KOPT-K1 (cell line): ENCODE results near the gene GSG1L.

Experiments
- H3K27ac ChIP-seq: fragments of 200-600 bp; sonication (generic); 2 replicates; pipeline ENCODE4 v1.5.1; 2016; ENCODE audit warnings: antibody characterized with exemption, mild to moderate bottlenecking, low read depth, low read length; ENCODE audit not compliant: poor library complexity, severe bottlenecking
- H3K36me3 ChIP-seq: fragments of 200-600 bp; sonication (generic); 2 replicates; pipeline ENCODE4 v1.5.1; 2017; ENCODE audit warnings: antibody characterized with exemption, mild to moderate bottlenecking, low read length, moderate library complexity; ENCODE audit not compliant: insufficient read depth
- H3K9me3 ChIP-seq: fragments of 200-600 bp; sonication (generic); 2 replicates; pipeline ENCODE4 v1.5.1; 2017; ENCODE audit warnings: antibody characterized with exemption, low read length, mild to moderate bottlenecking; ENCODE audit not compliant: insufficient read depth, poor library complexity, severe bottlenecking

The GSG1L gene

DNA sequence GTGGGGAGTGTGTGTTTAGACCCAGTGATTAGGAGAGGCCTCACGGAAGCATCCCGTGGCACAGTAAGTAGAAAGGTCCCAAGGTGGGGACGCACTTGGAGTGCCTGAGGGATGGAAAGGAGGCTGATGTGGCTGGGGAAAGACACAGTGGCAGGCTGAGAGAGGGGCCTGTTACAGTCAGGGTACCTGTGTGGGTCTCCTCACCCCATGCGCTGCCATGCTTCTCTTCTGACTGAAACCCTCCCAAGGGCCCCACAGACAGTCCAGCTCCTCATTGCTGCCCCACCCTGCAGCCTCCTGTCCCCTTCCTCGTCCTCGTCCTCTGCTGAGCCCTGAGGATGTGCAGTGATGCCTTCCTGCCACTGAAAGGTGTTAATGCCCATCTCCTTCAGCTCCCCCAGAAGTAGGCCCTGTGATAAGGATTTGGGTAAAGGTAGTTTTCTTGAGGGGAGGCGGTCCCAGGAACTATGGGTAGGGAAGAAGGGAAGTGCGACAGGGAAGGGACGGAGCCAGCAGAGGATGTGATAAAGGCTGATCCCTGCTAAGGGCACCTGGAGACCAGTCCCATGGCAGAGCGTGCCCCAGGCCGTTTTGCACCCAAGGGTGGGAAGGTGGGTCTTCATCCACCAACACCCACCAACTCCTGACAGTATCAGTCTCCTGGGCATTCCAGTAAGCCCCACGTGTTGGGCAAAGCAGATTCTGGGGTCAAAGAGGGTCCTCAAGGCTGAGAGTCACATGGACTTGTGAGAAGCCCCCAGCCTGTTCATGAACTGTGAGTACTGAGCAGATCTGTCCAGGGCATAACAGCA lies 237.2 kb downstream of the GSG1L start:
- Histone ChIP-seq H3K36me3 (no peaks in the 10 kb centered on the region), H3K9me3 (peaks cover 22% of the 10 kb centered on the region), H3K27ac (no peak overlapping the region)

DNA sequence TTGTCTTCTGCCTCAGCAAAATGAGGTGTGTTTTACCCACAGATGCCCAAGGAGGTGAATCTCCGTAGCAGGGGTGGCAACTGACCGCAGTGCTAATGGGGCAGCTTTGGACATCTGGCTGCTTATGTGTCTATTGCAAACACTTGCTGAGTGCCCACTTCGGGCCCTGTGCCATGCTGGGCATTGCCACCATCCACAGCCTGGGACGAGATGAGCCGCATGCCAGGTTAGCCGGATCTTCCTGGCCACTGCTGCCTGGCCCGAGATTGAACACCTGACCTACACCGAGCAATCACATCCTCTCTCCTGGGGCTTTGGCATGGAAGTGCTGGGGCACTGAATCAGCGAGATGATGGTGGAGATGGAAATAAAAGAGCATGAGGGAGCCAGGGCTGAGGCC lies 238.7 kb downstream of the GSG1L start:
- Histone ChIP-seq H3K27ac (no peak overlapping the region), H3K36me3 (no peaks in the 10 kb centered on the region), H3K9me3 (peaks cover 9% of the 10 kb centered on the region)

DNA sequence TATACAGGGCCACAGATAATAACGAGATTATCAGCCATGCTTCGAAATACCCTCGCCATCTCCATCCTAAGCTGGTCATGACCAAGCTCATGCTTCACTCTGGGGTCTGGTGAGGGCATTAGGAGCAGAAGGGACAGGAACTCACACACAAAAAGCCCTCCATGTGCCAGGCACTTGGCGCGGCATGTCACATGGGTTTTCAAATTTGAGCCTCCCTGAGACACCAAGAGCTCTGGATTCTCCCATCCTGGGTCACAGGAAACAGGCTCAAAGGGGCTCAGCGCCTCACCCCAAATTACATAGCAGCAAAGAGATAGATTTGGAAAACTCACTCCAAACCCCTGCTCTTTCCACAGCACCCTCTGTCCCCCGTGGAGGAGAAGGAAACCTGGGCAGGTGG lies 239.5 kb downstream of the GSG1L start:
- H3K27ac ChIP-seq = no peak overlapping the region
- peaks cover 4% of the 10 kb centered on the region for H3K9me3 ChIP-seq
- no peaks in the 10 kb centered on the region for H3K36me3 ChIP-seq

DNA sequence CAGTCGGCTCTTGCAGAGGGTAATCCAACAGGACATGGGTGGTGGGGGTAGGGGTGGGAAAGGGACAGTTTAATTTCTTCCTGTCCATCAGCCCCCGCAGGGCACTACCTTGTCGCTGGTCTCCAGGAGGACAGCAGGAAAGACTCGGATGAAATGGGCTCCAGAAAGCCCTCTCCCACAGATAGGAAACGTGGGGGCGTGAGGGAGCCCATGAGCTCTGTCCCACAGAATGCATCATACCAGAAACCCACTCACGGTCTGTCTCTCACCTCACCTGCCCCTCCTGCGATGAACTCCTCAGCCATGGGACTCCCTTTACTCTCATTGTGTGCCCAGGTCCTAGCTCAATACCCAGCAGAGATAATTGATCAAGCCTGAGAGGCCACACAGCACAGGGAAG lies 240.1 kb downstream of the GSG1L start:
- no peak overlapping the region for H3K27ac ChIP-seq
- H3K9me3 ChIP-seq = no peaks in the 10 kb centered on the region

DNA sequence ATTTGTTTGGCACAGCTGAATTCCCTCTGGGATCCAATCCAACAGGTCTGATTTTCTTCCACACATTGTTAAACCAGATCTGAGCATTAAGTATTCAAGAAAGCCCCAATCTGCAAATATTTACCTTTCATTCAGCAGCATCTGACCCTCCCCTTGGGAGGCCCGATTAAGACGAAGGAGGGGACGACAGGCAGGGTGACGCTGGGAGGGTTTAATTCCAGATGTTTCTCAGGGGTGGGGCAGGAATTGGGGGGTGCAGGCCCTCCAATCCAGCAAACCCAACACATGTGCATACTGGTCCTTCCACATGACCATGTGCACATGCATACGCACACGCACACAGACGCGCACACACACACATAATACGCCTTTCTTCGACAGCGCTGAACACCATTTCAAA lies 240.5 kb downstream of the GSG1L start:
- H3K36me3 ChIP-seq = no peaks in the 10 kb centered on the region
- H3K9me3 ChIP-seq = no peaks in the 10 kb centered on the region
- no peak overlapping the region for H3K27ac ChIP-seq

More for the DNA sequence above, 240.1 kb downstream of the GSG1L start:
- H3K36me3 ChIP-seq = no peaks in the 10 kb centered on the region

DNA sequence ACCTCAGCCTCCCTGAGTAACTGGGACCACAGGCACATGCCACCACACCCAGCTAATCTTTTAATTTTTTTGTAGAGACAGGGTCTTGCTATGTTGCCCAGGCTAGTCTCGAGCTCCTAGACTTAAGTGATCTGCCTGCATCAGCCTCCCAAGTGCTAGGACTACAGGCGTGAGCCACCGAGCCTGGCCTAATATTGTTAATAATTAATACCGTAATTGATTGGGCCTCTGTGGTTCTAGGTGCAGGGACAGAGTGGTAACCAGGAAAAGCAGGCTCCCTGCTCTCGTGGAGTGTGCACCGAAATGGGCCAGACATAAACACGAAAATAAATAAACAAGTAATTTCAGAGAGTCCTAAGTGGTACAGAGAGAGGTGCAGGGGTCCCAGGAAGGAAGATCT lies 241.0 kb downstream of the GSG1L start:
- no peaks in the 10 kb centered on the region for H3K9me3 ChIP-seq
- no peak overlapping the region for H3K27ac ChIP-seq
- H3K36me3 ChIP-seq = no peaks in the 10 kb centered on the region

DNA sequence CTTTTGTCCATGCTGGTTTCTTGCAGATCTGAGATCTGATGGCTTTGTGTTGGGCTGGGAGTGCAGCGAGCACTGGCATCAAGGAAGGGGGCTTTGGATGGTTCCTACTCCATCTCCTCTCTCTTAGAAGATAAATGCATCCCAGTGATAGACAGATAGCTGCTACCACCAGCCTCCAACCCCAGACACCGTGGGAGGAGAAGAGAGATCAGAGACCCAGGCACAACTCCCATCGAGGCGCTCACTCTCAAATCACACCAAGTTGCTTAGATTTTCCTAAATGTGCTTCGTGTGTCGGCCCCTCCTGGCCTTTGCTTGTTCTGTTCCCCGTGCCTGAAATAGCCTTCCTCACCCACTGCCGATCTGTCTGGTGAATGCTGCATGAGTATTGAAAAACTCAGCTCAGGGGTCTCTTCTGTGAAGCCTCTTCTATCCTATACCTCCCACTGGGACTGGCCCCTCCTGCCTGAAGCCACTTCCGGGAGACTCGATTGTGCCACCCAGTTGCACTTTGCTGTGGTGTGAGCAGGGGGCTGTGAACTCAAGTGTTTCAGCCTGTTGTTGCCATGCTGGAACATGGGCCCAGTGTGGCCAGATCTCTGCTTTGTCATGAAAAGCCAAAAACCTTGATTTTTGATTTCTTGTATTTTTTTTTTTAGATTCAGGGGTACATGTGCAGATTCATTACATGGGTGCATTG lies 242.7 kb downstream of the GSG1L start:
- Histone ChIP-seq H3K9me3 (no peaks in the 10 kb centered on the region), H3K36me3 (no peaks in the 10 kb centered on the region), H3K27ac (no peak overlapping the region)

DNA sequence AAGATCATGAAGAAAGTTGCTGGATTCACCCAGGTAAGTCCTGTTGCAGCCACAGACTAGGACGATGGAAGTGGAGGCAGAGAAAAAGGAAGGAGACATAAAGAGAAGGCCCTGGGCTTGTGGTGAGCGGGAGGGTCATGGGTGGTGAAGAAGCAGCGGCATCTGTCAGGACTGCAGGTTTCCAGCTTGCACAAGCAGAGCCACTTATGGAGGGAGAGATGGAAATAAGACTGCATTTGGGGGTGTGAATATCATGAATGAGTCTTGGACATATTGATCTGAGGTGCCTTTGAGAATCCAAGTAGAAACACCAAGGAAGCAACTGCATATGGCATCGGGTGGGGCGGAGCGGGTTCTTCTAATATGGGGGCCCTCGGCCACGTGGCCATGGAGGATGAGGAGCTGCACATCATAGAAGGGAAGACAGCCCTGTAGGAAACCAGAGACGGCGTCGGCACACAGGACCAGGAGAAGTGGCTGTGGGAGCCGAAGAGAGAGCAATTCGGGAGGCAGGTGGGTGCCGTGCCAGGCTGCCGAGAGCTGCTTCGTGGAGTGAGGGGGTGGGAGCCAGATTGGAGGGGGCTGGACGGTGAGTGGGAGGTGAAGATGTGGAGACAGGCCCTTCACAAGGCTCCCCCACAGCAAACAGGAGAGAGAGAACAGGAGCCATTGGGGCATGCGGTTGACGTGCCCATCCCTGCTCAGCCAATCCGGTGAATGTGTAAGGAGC lies 243.5 kb downstream of the GSG1L start:
- no peaks in the 10 kb centered on the region for H3K36me3 ChIP-seq

DNA sequence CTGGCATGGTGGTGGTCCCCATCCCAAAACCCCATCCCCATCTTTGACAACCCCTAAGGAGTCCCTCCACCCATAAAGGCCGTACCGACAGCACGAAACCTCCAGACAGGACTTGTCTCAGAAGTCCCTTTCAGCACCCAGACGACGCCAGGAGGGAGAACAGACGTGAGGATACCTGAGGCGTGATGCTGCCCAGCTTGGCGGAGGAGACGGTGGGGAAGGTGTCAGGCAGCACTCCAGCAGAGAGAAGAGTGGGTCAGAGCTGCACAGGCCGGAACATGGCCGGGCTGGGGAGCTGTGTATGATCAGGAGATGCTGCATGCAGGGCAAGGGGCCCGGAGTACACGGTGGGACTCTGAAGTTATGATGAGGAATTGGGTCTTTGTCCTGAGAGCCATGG lies 244.2 kb downstream of the GSG1L start:
- Histone ChIP-seq H3K27ac (no peak overlapping the region), H3K9me3 (no peaks in the 10 kb centered on the region), H3K36me3 (no peaks in the 10 kb centered on the region)

More for the DNA sequence above, 243.5 kb downstream of the GSG1L start:
- no peak overlapping the region for H3K27ac ChIP-seq
- no peaks in the 10 kb centered on the region for H3K9me3 ChIP-seq

DNA sequence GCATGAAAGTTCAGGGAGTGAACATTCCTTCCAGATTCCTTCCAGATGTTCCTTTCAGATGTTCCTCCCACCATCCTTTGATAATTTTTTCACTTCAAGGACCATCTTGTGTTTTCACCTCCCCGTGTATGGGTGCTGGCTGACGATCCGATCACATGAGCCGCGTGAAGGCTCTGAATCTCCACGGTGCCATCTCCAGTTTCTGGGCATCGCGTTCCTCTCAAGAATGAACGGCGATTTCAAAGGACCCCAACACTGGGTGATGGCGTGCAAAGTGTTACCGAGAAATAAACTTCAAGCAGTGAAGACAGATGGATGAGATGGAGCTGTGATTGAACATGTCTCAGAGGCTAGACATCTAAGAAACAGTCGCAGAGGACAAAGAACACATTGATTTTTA lies 245.3 kb downstream of the GSG1L start:
- no peak overlapping the region for H3K27ac ChIP-seq
- H3K9me3 ChIP-seq = no peaks in the 10 kb centered on the region

DNA sequence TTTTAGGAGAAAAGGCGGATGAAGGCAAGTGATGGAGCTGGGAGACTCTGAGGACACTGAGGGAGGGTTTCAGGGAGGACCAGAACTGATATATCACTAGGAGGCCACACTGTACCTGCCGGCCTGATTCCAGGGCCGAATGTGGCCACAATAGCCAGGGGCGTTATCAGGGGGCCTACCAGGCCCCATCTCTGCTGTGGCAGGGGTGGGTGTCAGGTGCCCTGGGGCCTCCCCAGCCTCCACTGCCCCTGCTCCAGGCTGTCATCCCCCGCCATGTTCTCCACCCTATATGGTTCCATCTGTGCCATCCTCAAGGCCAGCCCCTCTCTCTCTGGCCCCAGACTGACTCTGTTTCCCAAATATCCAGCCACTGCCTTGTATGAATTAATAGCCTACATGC lies 246.5 kb downstream of the GSG1L start:
- Histone ChIP-seq H3K27ac (no peak overlapping the region), H3K36me3 (no peaks in the 10 kb centered on the region), H3K9me3 (no peaks in the 10 kb centered on the region)

More for the DNA sequence above, 245.3 kb downstream of the GSG1L start:
- H3K36me3 ChIP-seq = no peaks in the 10 kb centered on the region

DNA sequence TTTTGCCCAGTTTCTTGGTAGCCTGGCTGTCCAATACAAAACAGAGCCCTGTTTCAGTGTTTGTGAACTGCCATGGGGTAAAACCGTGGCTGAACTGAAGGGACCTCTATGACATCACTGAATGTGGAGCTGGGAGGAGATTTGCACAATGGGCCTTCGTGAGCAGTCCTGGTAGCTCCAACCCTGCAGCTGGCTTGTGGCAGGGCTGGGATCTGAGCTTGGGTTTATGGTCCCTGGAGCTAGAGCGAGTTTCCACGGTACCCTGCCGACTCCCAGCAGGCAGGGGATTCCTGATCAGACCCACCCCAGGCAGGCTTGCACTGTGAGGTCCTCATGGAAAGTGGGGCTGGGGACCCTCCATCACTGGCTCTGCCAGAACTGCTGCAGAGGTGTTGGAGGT lies 247.0 kb downstream of the GSG1L start:
- H3K27ac ChIP-seq = no peak overlapping the region
- H3K36me3 ChIP-seq = no peaks in the 10 kb centered on the region
- H3K9me3 ChIP-seq = no peaks in the 10 kb centered on the region

DNA sequence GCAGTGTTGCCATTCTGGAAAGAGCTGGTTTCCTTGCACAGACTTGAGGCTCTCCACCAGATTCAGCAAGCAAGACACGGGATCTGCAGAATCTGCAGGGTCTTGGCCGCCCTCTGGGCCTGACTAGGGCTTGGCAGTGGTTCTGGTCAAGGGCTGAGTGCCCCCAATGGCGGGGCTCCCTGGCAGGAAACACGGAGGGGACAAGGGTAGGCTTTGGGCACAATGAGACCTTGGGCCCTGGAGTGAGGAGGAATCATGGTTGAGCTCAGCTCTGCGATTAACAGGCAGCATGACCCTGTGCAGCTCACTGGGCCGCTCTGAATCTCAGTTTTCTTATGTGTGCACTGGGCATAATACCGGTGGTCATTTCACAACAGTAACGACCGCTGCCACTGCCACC lies 249.9 kb downstream of the GSG1L start:
- Histone ChIP-seq H3K27ac (no peak overlapping the region), H3K9me3 (no peaks in the 10 kb centered on the region), H3K36me3 (no peaks in the 10 kb centered on the region)

DNA sequence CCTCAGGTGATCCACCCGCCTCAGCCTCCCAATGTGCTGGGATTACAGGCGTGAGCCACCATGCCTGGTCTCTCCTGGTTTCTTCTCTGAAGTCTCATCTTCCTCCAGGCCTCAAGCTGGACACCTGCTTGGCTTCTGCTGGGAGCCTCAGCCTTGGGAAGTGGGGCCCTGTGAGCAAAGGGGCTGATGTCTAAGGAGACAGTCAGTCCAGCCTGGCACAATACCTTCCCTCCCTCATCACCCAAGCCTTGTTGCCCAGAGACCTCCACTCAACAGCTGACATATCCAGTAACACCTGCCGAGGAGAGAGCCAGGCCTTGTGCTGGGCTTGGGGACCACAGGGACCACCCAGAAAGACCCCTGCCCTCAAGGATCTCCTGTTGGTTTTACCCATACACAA lies 251.6 kb downstream of the GSG1L start:
- Histone ChIP-seq H3K36me3 (no peaks in the 10 kb centered on the region), H3K9me3 (no peaks in the 10 kb centered on the region), H3K27ac (no peak overlapping the region)

DNA sequence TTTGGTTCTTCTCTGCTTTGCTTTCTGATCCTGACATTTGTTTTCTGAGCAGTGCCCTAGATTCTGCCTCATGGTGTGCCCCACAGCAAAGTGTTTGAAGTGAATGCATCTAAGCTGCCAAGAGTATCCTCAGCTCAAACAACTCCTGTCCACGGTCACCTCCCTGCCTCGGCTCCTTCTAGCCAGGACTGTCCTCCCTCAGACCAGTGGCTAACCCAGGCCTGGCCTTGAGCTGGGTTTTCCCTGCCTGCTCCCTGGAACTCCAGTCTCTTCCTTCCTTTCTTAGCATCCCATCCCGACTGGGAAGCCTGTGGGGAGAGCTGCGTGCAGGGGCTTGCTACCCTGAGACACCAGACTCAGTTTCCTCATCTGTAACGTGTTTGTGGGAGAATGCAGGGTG lies 256.5 kb downstream of the GSG1L start:
- Histone ChIP-seq H3K9me3 (no peaks in the 10 kb centered on the region), H3K27ac (no peak overlapping the region), H3K36me3 (no peaks in the 10 kb centered on the region)
